HG03064 (cell line): Measurements from ENCODE around the gene GALNT18.
"Not testable (repeated sequence)": the region's sequence is repeated elsewhere in the genome, so short reads cannot be mapped to it uniquely, and the experiment has no call there.

Experiments used
- ATAC-seq: cut with Tn5 transposase; IDR thresholded peaks from one replicate; pipeline ENCODE4 v1.9.1; 2021; ENCODE audit warnings: low read depth; ENCODE audit not compliant: unreplicated experiment

The GALNT18 gene

DNA sequence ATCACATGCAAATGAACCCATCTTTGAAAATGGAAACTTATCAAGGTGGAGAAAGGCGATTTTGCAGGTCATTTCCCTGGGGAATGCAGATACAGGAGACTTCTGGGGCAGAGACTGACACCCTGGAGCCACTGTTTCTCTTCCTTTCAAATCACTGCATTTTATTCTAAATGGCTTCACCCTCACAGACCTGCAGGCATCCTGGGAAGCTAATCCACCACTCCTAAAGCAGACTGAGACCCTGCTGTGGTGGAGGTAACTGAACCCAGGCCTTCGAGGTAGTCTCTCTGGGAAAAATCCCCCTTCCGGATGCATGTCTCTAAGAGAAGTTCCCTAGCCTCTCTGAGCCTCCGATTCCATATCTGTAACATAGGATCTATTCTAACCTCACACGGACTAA lies 247.9 kb downstream of the GALNT18 start:
- ATAC-seq, result no peak

DNA sequence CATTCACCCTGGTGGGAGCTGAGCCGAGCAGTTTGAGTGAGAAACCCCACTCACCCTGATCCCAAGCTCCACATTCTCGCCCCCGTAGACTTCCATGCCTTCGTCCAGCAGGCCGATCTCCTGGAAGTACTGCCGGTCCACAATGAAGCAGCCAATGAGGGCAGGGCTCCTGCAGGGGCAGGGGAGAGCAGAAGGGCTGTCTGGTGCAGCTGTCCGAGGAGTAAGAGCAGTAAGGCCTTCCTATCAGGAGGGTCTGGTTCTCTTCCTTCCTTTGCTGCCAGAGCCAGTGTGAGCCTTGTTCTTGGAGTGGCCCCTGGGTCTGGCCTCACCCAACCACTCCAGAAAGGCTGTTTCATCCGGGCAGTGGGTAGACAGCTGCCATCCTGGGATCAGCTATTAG lies 249.3 kb downstream of the GALNT18 start:
- ATAC-seq, result no peak

GRCh38 chr11:11370962-11371303 lies 250.9 kb downstream of the GALNT18 start:
- no peak for ATAC-seq

- ATAC-seq, result no peak
Observed at GRCh38 chr11:11370255-11370961, 251.4 kb downstream of the GALNT18 start.

DNA sequence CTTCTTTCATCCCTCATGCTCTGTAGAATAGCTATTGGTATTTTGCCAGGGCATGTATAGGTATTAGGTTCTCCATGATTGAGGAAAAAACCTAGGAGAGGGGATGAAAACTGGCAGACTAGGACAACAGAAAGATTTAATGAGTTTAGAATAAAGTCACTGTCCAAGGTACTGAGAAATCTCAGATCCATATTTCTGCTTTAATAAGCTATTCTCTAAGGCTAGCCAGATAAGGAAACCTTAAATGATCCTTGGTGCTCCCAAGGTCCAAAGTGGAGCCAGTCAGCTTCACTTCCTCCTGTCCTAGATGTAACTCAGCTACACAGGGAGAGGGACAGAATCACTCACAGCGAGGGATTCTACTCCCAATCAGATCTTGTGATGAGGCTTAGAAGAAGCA lies 255.0 kb downstream of the GALNT18 start:
- ATAC-seq, result no peak

DNA sequence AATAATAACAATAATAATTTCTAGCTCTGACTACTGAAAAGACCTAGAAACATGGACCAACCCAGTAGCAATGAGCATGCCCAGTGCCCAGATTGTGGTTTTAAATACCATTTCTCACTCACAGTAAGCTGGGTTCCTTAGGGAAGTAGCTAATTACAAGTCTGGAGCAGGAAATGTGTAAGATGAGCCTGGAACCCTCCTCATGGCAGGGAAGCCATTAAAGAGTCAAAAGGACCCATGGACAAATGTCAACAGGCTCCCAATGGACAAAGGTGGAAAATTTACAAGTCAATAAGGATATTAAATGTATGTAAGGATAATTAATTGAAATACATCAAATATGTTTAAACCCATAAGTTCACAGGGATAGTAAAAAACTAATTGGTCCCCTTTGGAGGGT lies 258.1 kb downstream of the GALNT18 start:
- ATAC-seq, result no peak

- no peak for ATAC-seq
Observed at GRCh38 chr11:11359611-11360010, 262.2 kb downstream of the GALNT18 start.

- no peak for ATAC-seq
Observed at GRCh38 chr11:11356842-11357241, 265.0 kb downstream of the GALNT18 start.

- ATAC-seq, result not testable (repeated sequence)
Observed at GRCh38 chr11:11352878-11353277, 268.9 kb downstream of the GALNT18 start, which contains the start of gene CSNK2A3. Gene CSNK2A3 (minus strand): TSS chr11:11353250. CDS start chr11:11353119, 131 bp downstream.

DNA sequence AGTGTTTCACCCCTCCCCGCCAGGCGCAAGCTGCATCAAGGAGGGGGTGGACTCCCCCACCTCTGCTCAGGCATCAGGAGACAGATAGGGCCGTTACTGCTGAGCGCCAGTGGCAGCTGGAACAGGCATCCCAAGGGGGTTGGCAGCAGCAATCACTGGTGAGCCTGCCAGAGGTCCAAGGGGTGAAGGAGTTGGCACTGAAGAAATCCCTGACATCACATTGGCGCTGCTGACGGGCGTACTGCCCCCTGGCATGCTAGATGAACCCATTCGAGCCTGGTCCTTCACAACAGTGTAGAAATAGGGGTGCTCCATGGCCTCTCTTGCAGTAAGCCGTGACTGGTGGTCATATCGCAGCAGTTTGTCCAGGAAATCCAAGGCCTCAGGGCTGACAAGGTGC lies 270.0 kb downstream of the GALNT18 start:
- ATAC-seq, result not testable (repeated sequence)

- ATAC-seq, result no peak
Observed at GRCh38 chr11:11351042-11351586, 270.7 kb downstream of the GALNT18 start.

DNA sequence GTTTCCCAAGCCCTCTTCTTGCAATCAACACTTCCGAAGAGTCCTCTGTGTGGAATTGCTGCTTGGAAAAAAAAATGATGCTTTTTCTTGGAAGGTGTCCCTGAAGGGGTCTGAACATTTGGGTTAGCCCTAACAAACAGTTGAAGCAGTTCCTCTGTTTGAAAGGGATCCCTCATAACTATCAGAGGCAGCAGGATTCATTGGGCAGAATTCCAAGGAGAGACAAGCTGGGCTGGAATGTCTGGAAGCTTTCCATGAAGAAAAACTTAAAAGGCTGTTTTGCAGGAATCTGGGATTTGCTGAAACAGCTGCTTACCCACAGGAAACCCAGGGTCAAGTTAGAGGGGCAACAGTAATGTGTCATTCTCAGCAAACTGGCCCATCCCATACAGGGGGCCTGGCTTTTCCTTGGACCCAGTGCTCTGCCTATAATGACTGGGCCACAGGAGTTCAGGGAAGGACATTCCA lies 271.9 kb downstream of the GALNT18 start:
- ATAC-seq, result no peak

- ATAC-seq, result no peak
Observed at GRCh38 chr11:11349106-11349825, 272.5 kb downstream of the GALNT18 start.

GRCh38 chr11:11348303-11348702 lies 273.5 kb downstream of the GALNT18 start:
- ATAC-seq, result no peak

DNA sequence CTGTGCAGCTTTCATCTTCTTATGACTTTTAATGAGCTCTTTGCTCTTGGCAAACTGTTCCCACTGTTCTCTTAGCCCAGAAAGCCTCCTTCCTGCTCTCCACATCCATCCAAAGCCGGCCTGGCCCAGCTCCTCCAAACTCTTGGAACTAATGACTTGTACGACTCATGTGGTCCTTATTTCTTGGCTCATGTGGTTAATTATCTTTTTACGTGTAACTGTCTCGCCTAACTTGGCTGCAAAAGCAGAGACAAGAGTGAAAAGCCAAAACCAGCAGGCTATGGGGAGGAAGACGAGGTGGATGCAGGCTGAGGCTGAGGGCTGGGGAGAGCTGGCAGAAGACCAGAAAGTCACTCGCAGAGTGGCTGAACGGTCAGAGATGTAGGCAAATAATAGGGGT lies 274.2 kb downstream of the GALNT18 start:
- no peak for ATAC-seq

- no peak for ATAC-seq
Observed at GRCh38 chr11:11346303-11346702, 275.5 kb downstream of the GALNT18 start.

DNA sequence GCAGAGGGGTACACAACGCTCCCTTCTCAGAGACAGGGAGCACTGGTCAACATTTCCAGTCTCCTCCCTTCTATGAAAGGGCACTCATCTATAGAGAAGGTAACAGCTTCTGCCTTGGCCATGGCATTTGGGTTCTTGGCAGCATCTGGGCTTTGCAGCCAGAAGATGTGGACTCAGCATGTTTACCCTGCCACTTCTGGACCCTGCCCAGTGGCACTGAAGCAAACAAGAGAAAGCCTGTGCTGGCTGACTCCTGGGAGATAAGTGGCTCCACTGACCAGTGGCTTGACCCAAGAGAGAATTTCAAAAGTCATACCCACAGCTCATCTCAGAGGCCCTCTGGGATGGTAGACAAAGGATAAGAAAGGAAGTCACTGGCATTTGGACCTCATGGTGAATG lies 276.7 kb downstream of the GALNT18 start:
- ATAC-seq, result no peak

DNA sequence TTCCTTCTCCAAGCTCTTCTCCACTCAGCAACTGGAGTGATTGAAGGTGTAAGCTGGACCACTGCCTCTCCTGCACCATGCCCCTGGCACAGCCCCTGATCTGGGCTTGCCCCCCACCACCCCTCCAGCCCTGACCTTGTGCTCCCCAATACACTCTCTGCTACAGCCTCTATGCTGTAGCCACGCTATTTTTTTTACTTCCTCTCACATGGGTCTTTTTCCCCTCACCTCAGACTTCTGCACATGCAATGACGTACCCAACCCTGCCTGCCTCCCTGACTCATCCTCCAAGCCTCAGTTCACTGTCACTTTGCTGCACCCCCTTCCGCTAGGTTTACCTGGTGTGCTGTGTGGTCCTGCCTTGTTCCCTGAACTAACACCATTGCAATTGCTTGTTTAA lies 277.8 kb downstream of the GALNT18 start:
- no peak for ATAC-seq

GRCh38 chr11:11338304-11338703 lies 283.5 kb downstream of the GALNT18 start:
- ATAC-seq, result no peak

DNA sequence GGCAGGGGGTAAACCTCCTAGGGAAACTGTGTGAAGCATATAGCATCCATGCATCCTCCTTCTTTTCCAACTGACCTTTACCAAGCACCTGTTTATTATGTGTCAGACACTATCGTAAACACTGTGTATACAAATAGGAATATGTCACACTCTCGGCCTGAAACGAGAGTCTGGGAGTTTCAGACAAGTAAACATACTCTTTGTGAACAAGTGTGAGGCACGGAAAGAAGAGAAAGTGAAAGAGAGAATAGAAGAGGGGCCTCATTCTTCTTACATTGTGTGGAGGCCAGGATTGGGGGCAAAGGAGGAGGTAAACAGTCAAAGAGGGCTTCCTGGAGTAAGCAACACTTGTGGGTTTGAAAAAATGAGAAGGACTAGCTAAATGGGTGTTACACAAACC lies 285.1 kb downstream of the GALNT18 start:
- ATAC-seq, result no peak

DNA sequence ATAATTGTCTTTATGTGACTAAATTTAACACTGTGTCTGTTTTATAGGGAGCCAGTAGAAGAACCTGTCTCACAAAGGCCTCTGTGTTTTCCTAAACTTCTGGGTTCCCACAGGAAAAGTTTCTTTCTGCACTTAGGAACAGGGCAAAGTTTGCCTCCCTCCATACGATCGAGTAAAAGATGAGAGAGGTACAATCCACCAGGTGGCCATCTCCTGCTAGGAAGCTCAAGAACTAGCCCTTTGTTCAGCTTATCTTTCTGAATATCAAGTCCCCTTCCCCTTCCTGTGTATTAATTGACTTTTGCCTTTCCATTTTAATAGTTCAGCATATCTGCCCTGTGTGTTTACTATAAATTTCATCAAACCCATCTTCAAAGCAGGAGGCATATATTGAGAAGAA lies 286.8 kb downstream of the GALNT18 start:
- ATAC-seq, result no peak

DNA sequence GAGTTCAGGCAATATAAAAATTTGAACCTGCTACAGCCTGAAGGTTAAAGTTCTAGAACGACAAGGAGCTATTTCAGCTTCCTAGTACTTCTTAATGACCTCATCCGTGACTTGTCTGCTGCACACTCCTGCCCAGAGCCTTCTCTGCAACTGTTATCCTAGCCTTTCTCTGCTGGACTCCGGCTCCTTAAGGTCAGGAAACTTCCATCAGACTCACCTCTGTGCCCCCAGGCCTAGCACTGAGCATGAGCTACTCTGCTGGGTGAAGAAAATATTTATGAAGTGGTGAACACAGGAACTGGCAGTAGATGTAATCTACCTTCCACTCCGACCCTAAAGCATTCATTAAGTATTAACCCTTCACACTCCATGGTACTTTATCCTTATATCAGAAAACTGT lies 287.2 kb downstream of the GALNT18 start:
- ATAC-seq, result no peak
